Effector memory CD4-positive, alpha-beta T cell (primary cell): ENCODE data around the gene NOLC1.
A peak's percentile ranks its signal among the peaks of the same experiment; 100 is the strongest.

Source experiments
- DNase-seq, 3 donors: peaks; one replicate each; pipeline ENCODE4 v3.0.0-alpha.2; 2020
- H3K27ac ChIP-seq: 2 replicates; pipeline ENCODE4 v1.7.0; 2013; ENCODE audit warnings: mild to moderate bottlenecking, low read length, moderate library complexity; ENCODE audit not compliant: insufficient read depth, poor library complexity, severe bottlenecking
- H3K27me3 ChIP-seq: replicated peaks from 2 replicates; pipeline ENCODE4 v1.7.0; 2013; ENCODE audit warnings: mild to moderate bottlenecking, low read length; ENCODE audit not compliant: insufficient read depth, control insufficient read depth, poor library complexity, severe bottlenecking
- H3K36me3 ChIP-seq: 2 replicates; pipeline ENCODE4 v1.7.0; 2013; ENCODE audit warnings: mild to moderate bottlenecking, low read length, moderate library complexity; ENCODE audit not compliant: control insufficient read depth, insufficient read depth
- H3K4me1 ChIP-seq: 2 replicates; pipeline ENCODE4 v1.7.0; 2013; ENCODE audit warnings: low read length, mild to moderate bottlenecking; ENCODE audit not compliant: control insufficient read depth, insufficient read depth, poor library complexity, severe bottlenecking
- H3K4me3 ChIP-seq: 2 replicates; pipeline ENCODE4 v1.7.0; 2013; ENCODE audit warnings: low read length, low read depth, mild to moderate bottlenecking; ENCODE audit not compliant: insufficient read depth, poor library complexity, severe bottlenecking
- H3K9me3 ChIP-seq: 2 replicates; pipeline ENCODE4 v1.7.0; 2013; ENCODE audit warnings: mild to moderate bottlenecking, low read length, moderate library complexity; ENCODE audit not compliant: control insufficient read depth

NOLC1 gene

GRCh38 chr10:102139281-102140110, 12.7 kb upstream of the NOLC1 start:
- H3K27me3 ChIP-seq, result no peaks in the 10 kb centered on the region
- no peak overlapping the region for H3K27ac ChIP-seq
- H3K36me3 ChIP-seq, result peaks cover 59% of the 10 kb centered on the region
- no peaks in the 10 kb centered on the region for H3K9me3 ChIP-seq
- H3K4me1 ChIP-seq, result peaks cover 6% of the 10 kb centered on the region
- DNase-seq, result no peak
- no peak overlapping the region for H3K4me3 ChIP-seq

- no peaks in the 10 kb centered on the region for H3K9me3 ChIP-seq
- H3K36me3 ChIP-seq, result peaks cover 61% of the 10 kb centered on the region
- H3K27ac ChIP-seq, result no peak overlapping the region
- H3K27me3 ChIP-seq, result no peaks in the 10 kb centered on the region
- no peaks in the 10 kb centered on the region for H3K4me1 ChIP-seq
- H3K4me3 ChIP-seq, result no peak overlapping the region
- DNase-seq, result no peak
These were observed 12.0 kb upstream of the NOLC1 start for GRCh38 chr10:102140218-102140617.

- no peak for DNase-seq
- Histone ChIP-seq H3K27ac (no peak overlapping the region), H3K4me3 (no peak overlapping the region), H3K36me3 (peaks cover 61% of the 10 kb centered on the region), H3K27me3 (no peaks in the 10 kb centered on the region), H3K9me3 (no peaks in the 10 kb centered on the region), H3K4me1 (no peaks in the 10 kb centered on the region)
These were observed 11.2 kb upstream of the NOLC1 start for GRCh38 chr10:102140913-102141540.

- Histone ChIP-seq H3K4me3 (no peak overlapping the region), H3K4me1 (no peaks in the 10 kb centered on the region), H3K36me3 (peaks cover 62% of the 10 kb centered on the region), H3K9me3 (no peaks in the 10 kb centered on the region), H3K27ac (no peak overlapping the region), H3K27me3 (no peaks in the 10 kb centered on the region)
- no peak for DNase-seq
These were observed 10.5 kb upstream of the NOLC1 start for GRCh38 chr10:102141583-102142107.

- H3K4me1 ChIP-seq, result no peaks in the 10 kb centered on the region
- no peaks in the 10 kb centered on the region for H3K27me3 ChIP-seq
- no peak overlapping the region for H3K4me3 ChIP-seq
- no peaks in the 10 kb centered on the region for H3K9me3 ChIP-seq
- H3K27ac ChIP-seq, result no peak overlapping the region
- peaks cover 42% of the 10 kb centered on the region for H3K36me3 ChIP-seq
- no peak for DNase-seq
These were observed 5.2 kb upstream of the NOLC1 start for GRCh38 chr10:102146971-102147428.

- H3K27ac ChIP-seq, result no peak overlapping the region
- no peaks in the 10 kb centered on the region for H3K27me3 ChIP-seq
- no peaks in the 10 kb centered on the region for H3K9me3 ChIP-seq
- H3K4me1 ChIP-seq, result peaks cover 1% of the 10 kb centered on the region
- no peak overlapping the region for H3K4me3 ChIP-seq
- DNase-seq, result no peak
- peaks cover 42% of the 10 kb centered on the region for H3K36me3 ChIP-seq
These were observed 4.6 kb upstream of the NOLC1 start for GRCh38 chr10:102147561-102147960.

GRCh38 chr10:102148275-102148674, 3.9 kb upstream of the NOLC1 start:
- Histone ChIP-seq H3K36me3 (peaks cover 38% of the 10 kb centered on the region), H3K27me3 (no peaks in the 10 kb centered on the region), H3K9me3 (no peaks in the 10 kb centered on the region), H3K4me3 (no peak overlapping the region), H3K4me1 (peaks cover 9% of the 10 kb centered on the region), H3K27ac (no peak overlapping the region)
- DNase-seq, result no peak

- Histone ChIP-seq H3K36me3 (peaks cover 25% of the 10 kb centered on the region), H3K4me3 (peak overlapping the region; percentile 20), H3K4me1 (peaks cover 12% of the 10 kb centered on the region), H3K27me3 (no peaks in the 10 kb centered on the region), H3K9me3 (no peaks in the 10 kb centered on the region), H3K27ac (peak overlapping the region; percentile 83)
- DNase-seq, result no peak
These were observed 1.0 kb upstream of the NOLC1 start for GRCh38 chr10:102150970-102151773.

- no peak for DNase-seq
- no peaks in the 10 kb centered on the region for H3K27me3 ChIP-seq
- H3K36me3 ChIP-seq, result peaks cover 29% of the 10 kb centered on the region
- peak overlapping the region; percentile 84 for H3K4me3 ChIP-seq
- H3K27ac ChIP-seq, result peak overlapping the region; percentile 81
- H3K4me1 ChIP-seq, result peaks cover 12% of the 10 kb centered on the region
- H3K9me3 ChIP-seq, result no peaks in the 10 kb centered on the region
These were observed 329 bp downstream of the NOLC1 start for GRCh38 chr10:102152545-102152890.
